Activated CD8-positive, alpha-beta T cell treated with anti-CD3 and anti-CD28 coated beads for 36 hours (primary cell): Measurements from ENCODE around the gene SREBF2. TPM values are rescaled to one million over a fixed set of nuclear protein-coding genes. Genes with fewer than 3 reads are reported as not detected.

Experiments used
- ATAC-seq: fragments of 200-7000 bp; cut with Tn5 transposase; one replicate; pipeline ENCODE4 v1.10.0; 2021; ENCODE audit warnings: mild to moderate bottlenecking, moderate library complexity
- CTCF ChIA-PET: fragments of 350-600 bp; sonication (Branson Sonifier 250); formaldehyde crosslinking; loops from one replicate; lab custom pipeline; 2021; ENCODE audit warnings: antibody characterized with exemption; lab: Charles Lee
- POLR2A ChIA-PET: fragments of 350-600 bp; sonication (Branson Sonifier 250); formaldehyde crosslinking; loops from one replicate; lab custom pipeline; 2021; ENCODE audit warnings: antibody characterized with exemption; lab: Charles Lee
- DNase-seq: peaks from one replicate; pipeline ENCODE4 v3.0.0-alpha.2; 2020
- H3K27ac Mint-ChIP-seq: one replicate; pipeline ENCODE4 v1.8.0; 2021; ENCODE audit warnings: mild to moderate bottlenecking, mixed read lengths
- H3K27me3 Mint-ChIP-seq: one replicate; pipeline ENCODE4 v1.8.0; 2021; ENCODE audit warnings: mixed read lengths
- H3K36me3 Mint-ChIP-seq: one replicate; pipeline ENCODE4 v1.8.0; 2021; ENCODE audit warnings: low read depth, mixed read lengths
- H3K4me1 Mint-ChIP-seq: one replicate; pipeline ENCODE4 v1.8.0; 2021; ENCODE audit warnings: low read depth, mixed read lengths
- H3K4me3 Mint-ChIP-seq: one replicate; pipeline ENCODE4 v1.8.0; 2021; ENCODE audit warnings: mild to moderate bottlenecking, moderate library complexity, mixed read lengths
- H3K9me3 Mint-ChIP-seq: one replicate; pipeline ENCODE4 v1.8.0; 2021; ENCODE audit warnings: mixed read lengths
- CTCF ChIP-seq: fragments of 200-600 bp; IDR thresholded peaks from one replicate; pipeline ENCODE4 v1.8.0; 2022; ENCODE audit warnings: antibody characterized with exemption, mild to moderate bottlenecking
- intact Hi-C: fragments of 100-400 bp; cut with micrococcal nuclease; formaldehyde crosslinking; loops from one replicate; pipeline ENCODE4 v1.10.0; 2022
- total RNA-seq, 2 experiments: library from RNA; stranded (reverse); gene quantifications; one replicate each; pipeline ENCODE4 v1.2.3, GENCODE V29; 2021

The SREBF2 gene
- total RNA-seq, 2 experiments from 2014 or later = 87.1 to 92.9 TPM

GRCh38 chr22:41831383-41831782 lies 1.5 kb upstream of the SREBF2 start:
- Mint-ChIP-seq H3K9me3 (no peaks in the 10 kb centered on the region), H3K27ac (peak overlapping the region; percentile 100), H3K4me1 (peaks cover 45% of the 10 kb centered on the region), H3K4me3 (peak overlapping the region; percentile 92), H3K36me3 (peaks cover 50% of the 10 kb centered on the region), H3K27me3 (no peaks in the 10 kb centered on the region)
- TF ChIP-seq CTCF = no peak
- peak; percentile 32 for DNase-seq
- intact Hi-C loops = loop anchor here (5.0 kb wide), 1 partner anchor 41 kb away; no protein-coding TSS in a partner anchor
- no peak for ATAC-seq
- ChIA-PET CTCF (interaction anchor here (1.0 to 8.4 kb wide), 4 partner anchors 27 to 109 kb away, joined by 4 to 38 read pairs (median 13); no protein-coding TSS in a partner anchor), POLR2A (interaction anchor here (0.6 to 5.3 kb wide), 10 partner anchors 9 to 143 kb away, joined by 3 to 50 read pairs (median 5); partner anchors contain the start of genes CCDC134 and SNU13)

GRCh38 chr22:41831828-41832552 lies 915 bp upstream of the SREBF2 start:
- ChIA-PET CTCF (interaction anchor here (1.0 to 8.4 kb wide), 5 partner anchors 26 to 135 kb away, joined by 3 to 38 read pairs (median 9); partner anchors contain the start of gene CCDC134), POLR2A (interaction anchor here (0.6 to 5.3 kb wide), 19 partner anchors 10 to 144 kb away, joined by 3 to 50 read pairs (median 4); partner anchors contain the start of genes CCDC134, MEI1, SHISA8 and SNU13)
- Mint-ChIP-seq H3K4me1 (peaks cover 50% of the 10 kb centered on the region), H3K9me3 (no peaks in the 10 kb centered on the region), H3K27ac (peak overlapping the region; percentile 100), H3K4me3 (peak overlapping the region; percentile 92), H3K27me3 (no peaks in the 10 kb centered on the region), H3K36me3 (peaks cover 56% of the 10 kb centered on the region)
- DNase-seq (no peak), ATAC-seq (no peak)
- intact Hi-C loops = loop anchor here (5.0 kb wide), 1 partner anchor 40 kb away; no protein-coding TSS in a partner anchor
- TF ChIP-seq CTCF = no peak

- peaks cover 50% of the 10 kb centered on the region for H3K4me1 Mint-ChIP-seq
- POLR2A ChIA-PET = interaction anchor here (0.6 to 5.3 kb wide), 22 partner anchors 10 to 135 kb away, joined by 3 to 50 read pairs (median 4); partner anchors contain the start of genes MEI1 and SHISA8
- CTCF ChIA-PET = interaction anchor here (0.8 to 8.4 kb wide), 12 partner anchors 9 to 136 kb away, joined by 3 to 38 read pairs (median 4); partner anchors contain the start of gene CCDC134
These were observed 582 bp downstream of the SREBF2 start for GRCh38 chr22:41833369-41834004.

More at GRCh38 chr22:41833369-41834004, 582 bp downstream of the SREBF2 start:
- peak overlapping the region; percentile 92 for H3K4me3 Mint-ChIP-seq
- no peaks in the 10 kb centered on the region for H3K27me3 Mint-ChIP-seq
- no peak for TF ChIP-seq CTCF
- H3K36me3 Mint-ChIP-seq = peaks cover 63% of the 10 kb centered on the region
- intact Hi-C loops = loop anchor here (5.0 kb wide), 1 partner anchor 39 kb away; no protein-coding TSS in a partner anchor
- ATAC-seq (peak; percentile 15), DNase-seq (peak; percentile 39)
- H3K9me3 Mint-ChIP-seq = no peaks in the 10 kb centered on the region
- peak overlapping the region; percentile 84 for H3K27ac Mint-ChIP-seq
